Measurements from ENCODE around the gene FSTL3. TPM values are rescaled to one million over a fixed set of nuclear protein-coding genes. Genes with fewer than 3 reads are reported as not detected.

FSTL3 gene
- total RNA-seq, 4 donors from 2014 or later: 14.4 to 51.6 (median 43.5) TPM

DNA sequence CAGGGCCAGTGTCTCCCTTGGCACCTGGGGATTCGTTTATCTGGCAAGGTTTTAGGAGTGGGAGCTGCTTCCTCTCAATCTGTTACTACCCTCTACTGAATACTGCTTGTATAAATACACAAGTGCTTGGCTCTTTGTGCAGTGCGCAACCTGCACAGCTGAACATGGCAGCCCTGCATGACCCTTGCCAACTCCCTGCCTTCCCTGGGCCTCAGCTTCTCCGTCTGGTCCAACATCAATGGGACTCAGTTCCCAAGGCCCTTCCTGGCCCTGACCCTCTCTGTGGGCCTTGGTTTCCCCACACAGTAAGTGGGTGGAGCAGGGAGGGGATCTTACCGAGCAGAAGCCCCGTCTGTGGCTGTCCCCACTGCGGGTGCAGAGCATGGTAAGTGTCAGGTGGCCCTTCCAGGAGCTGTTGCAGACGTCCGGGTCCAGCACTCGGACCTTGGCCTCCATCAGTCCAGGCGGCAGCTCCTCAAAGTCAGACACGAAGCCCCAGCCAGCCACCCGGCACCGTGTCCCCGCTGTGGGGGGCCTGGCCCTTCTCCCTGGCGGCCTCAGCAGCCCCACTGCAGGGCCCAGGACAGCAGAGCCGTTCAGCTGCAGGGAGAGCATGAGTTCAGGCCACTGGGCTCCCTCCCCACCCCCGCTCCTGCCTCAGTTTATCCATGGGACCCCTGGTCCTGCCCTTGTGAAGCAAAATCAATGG lies 10.6 kb downstream of the FSTL3 start:
- no peak overlapping the region for H3K4me3 ChIP-seq (ENCODE audit: low read depth, poor library complexity, severe bottlenecking)
- 76 to 85% methylated on average over 10 to 17 of the region's 17 CpGs for WGBS, 2 donors
- TF ChIP-seq POLR2A (IDR thresholded peaks at IDR 0.05): no peak
- TF ChIP-seq, protein P1, sequence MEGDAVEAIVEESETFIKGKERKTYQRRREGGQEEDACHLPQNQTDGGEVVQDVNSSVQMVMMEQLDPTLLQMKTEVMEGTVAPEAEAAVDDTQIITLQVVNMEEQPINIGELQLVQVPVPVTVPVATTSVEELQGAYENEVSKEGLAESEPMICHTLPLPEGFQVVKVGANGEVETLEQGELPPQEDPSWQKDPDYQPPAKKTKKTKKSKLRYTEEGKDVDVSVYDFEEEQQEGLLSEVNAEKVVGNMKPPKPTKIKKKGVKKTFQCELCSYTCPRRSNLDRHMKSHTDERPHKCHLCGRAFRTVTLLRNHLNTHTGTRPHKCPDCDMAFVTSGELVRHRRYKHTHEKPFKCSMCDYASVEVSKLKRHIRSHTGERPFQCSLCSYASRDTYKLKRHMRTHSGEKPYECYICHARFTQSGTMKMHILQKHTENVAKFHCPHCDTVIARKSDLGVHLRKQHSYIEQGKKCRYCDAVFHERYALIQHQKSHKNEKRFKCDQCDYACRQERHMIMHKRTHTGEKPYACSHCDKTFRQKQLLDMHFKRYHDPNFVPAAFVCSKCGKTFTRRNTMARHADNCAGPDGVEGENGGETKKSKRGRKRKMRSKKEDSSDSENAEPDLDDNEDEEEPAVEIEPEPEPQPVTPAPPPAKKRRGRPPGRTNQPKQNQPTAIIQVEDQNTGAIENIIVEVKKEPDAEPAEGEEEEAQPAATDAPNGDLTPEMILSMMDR (IDR thresholded peaks at IDR 0.05): no peak
- intact Hi-C loops (cut with DNase I; ENCODE audit: low total_unique reads): no loop called here
- DNase-seq (ENCODE audit: low spot score in 2 of 2): no peak

DNA sequence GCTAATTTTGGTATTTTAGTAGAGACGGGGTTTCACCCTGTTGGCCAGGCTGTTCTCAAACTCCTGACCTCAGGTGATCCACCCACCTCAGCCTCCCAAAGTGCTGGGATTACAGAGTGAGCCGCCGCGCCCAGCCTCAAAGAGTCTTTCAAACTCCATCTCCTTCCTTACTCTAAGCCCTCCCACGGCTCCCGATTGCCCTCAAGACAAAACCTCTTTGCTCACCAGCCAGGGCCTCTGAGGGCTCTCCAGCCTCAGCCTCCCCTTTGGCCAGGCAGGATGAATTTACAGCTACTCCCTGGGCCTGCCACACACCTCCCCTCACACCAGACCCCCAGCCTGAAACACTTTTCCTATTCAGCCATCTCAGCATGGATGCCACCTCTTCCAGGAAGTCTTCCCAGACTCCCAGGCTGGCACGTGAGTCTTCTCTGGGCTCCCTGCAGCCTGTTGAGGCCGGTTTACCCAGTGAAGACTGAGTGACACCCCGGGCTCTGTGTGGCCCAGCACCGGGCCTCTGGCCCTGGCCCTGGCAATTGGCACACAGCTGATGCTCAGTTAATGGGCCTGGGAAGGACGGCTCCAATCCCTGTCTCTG lies 11.5 kb downstream of the FSTL3 start:
- intact Hi-C loops (cut with DNase I; ENCODE audit: low total_unique reads): no loop called here
- H3K4me3 ChIP-seq (ENCODE audit: low read depth, poor library complexity, severe bottlenecking): no peak overlapping the region
- TF ChIP-seq, protein P1 (IDR thresholded peaks at IDR 0.05): no peak
- TF ChIP-seq POLR2A (IDR thresholded peaks at IDR 0.05): no peak
- DNase-seq (ENCODE audit: low spot score in 2 of 2): no peak
- 86 to 91% methylated on average over 11 of the region's 11 CpGs for WGBS, 2 donors

DNA sequence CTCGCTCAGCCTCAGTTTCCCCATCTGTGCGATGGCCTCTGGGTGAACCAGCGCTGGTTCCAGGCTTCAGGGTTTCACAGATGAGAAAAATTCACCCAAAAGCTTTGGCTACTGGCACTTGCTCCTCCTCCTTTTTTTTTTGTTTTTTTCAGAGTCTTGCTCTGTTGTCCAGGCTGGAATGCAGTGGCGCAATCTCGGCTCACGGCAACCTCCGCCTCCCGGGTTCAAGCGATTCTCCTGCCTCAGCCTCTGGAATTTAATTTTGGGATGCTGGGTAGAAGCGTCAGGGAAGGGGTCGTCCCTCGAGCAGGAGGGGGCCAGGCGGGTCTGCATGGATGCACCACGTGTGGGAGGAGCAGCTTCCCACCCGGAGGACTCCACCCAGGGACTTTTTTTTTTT lies 12.0 kb downstream of the FSTL3 start:
- H3K4me3 ChIP-seq (ENCODE audit: low read depth, poor library complexity, severe bottlenecking): no peak overlapping the region
- DNase-seq (ENCODE audit: low spot score in 2 of 2): no peak
- TF ChIP-seq POLR2A (IDR thresholded peaks at IDR 0.05): no peak
- TF ChIP-seq, protein P1 (IDR thresholded peaks at IDR 0.05): no peak
- WGBS, 2 donors: 45 to 75% methylated on average over 15 of the region's 15 CpGs
- intact Hi-C loops (cut with DNase I; ENCODE audit: low total_unique reads): no loop called here

DNA sequence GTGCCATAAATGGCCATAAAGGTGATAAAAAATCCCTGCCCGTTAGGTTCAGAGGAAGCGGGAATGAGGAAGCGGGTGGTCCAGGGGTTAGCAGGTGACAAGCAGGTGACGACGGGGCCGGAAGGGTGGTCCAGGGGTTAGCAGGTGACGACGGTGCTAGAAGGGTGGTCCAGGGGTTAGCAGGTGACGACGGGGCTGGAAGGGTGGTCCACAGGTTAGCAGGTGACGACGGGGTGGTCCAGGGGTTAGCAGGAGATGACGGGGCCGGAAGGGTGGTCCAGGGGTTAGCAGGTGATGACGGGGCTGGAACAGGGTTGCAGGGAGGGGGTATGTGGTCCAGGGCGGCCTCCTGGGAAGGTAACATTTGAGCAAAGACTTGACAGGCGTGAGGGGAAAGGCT lies 12.8 kb downstream of the FSTL3 start:
- no peak overlapping the region for H3K4me3 ChIP-seq (ENCODE audit: low read depth, poor library complexity, severe bottlenecking)
- TF ChIP-seq POLR2A (IDR thresholded peaks at IDR 0.05): no peak
- TF ChIP-seq, protein P1 (IDR thresholded peaks at IDR 0.05): no peak
- DNase-seq (ENCODE audit: low spot score in 2 of 2): no peak
- WGBS, 2 donors: 75 to 93% methylated on average over 17 of the region's 17 CpGs
- intact Hi-C loops (cut with DNase I; ENCODE audit: low total_unique reads): no loop called here

DNA sequence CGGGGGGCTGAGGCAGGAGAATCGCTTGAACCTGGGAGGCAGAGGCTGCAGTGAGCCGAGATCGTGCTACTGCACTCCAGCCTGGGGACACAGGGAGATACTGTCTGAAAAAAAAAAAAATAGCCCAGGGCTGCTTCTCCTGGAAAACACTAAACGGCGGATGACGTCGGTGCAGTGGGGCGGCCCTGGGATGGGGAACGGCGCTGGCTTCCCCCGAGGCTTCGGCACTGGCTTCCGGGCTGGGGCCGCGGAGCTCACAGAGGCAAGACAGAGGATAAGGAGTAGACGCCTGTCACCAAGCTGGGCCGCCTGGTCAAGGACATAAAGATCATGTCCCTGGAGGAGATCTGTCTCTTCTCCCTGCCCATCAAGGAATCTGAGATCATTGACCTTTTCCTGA lies 14.0 kb downstream of the FSTL3 start:
- intact Hi-C loops (cut with DNase I; ENCODE audit: low total_unique reads): no loop called here
- 45 to 65% methylated on average over 18 of the region's 18 CpGs for WGBS, 2 donors
- TF ChIP-seq POLR2A (IDR thresholded peaks at IDR 0.05): no peak
- TF ChIP-seq, protein P1 (IDR thresholded peaks at IDR 0.05): no peak
- H3K4me3 ChIP-seq (ENCODE audit: low read depth, poor library complexity, severe bottlenecking): no peak overlapping the region
- no peak for DNase-seq (ENCODE audit: low spot score in 2 of 2)

Measured in lower leg skin (tissue), 4 donors.